D721Med (cell line): ENCODE results near the gene HECTD1.
"Not testable (repeated sequence)": the region's sequence is repeated elsewhere in the genome, so short reads cannot be mapped to it uniquely, and the experiment has no call there.

Experiments
- DNase-seq: peaks from one replicate; pipeline ENCODE4 v3.0.0; 2011; ENCODE audit warnings: low spot score; ENCODE audit not compliant: insufficient read length
- FAIRE-seq: peaks from 2 replicates; lab custom pipeline; 2011; peaks lifted over from hg19 to GRCh38; lab: Jason Lieb, UNC
- TF ChIP-seq, protein P1 (sequence below): IDR thresholded peaks from 2 replicates; pipeline ENCODE4 v1.5.1; 2012; ENCODE audit warnings: mild to moderate bottlenecking, control low read depth; ENCODE audit not compliant: insufficient read depth; ENCODE audit errors: missing control alignments

Gene HECTD1

DNA sequence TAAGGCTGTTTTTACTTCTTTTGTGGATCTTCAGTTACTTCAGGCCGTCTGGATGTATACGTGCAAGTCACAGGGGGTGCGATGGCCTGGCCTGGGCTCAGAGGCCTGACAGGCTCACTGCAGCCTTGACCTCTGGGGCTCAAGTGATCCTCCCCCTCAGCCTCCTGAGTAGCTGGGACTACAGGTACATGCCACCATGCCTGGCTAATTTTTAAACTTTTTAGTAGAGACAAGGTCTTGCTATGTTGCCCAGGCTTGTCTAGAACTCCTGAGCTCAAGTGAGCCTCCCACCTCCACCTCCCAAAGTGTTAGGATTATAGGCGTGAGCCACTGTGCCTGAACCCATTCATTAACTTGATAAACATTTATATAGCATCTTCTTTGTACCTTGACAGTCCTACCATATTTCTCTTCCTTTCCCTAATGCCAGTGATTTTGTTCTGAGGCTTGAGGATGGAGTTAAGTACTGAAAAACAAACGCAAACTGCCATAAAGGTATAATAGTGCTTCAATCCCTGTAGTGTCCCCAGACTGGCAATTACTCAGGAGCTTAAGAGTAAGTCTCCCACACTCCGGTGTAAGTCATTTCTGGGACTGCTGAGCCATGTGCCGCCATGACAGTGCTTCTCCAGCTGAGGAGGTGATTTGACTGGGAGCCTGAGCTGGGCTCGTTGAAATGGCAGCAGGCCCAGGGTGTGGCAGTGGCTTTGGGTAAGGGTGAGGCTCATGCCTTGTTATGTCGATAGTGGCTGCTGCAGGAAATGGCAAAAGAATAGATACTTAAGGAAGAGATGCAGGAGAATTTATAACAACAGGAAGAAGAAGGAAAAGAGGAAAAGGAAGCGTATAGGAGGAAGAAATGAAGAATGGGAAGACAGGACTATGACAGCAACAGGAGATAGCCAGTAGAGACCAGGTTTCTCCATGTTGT is 43.7 kb upstream of the HECTD1 start:
- TF ChIP-seq, protein P1, sequence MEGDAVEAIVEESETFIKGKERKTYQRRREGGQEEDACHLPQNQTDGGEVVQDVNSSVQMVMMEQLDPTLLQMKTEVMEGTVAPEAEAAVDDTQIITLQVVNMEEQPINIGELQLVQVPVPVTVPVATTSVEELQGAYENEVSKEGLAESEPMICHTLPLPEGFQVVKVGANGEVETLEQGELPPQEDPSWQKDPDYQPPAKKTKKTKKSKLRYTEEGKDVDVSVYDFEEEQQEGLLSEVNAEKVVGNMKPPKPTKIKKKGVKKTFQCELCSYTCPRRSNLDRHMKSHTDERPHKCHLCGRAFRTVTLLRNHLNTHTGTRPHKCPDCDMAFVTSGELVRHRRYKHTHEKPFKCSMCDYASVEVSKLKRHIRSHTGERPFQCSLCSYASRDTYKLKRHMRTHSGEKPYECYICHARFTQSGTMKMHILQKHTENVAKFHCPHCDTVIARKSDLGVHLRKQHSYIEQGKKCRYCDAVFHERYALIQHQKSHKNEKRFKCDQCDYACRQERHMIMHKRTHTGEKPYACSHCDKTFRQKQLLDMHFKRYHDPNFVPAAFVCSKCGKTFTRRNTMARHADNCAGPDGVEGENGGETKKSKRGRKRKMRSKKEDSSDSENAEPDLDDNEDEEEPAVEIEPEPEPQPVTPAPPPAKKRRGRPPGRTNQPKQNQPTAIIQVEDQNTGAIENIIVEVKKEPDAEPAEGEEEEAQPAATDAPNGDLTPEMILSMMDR: no peak
- DNase-seq: no peak
- no peak for FAIRE-seq

DNA sequence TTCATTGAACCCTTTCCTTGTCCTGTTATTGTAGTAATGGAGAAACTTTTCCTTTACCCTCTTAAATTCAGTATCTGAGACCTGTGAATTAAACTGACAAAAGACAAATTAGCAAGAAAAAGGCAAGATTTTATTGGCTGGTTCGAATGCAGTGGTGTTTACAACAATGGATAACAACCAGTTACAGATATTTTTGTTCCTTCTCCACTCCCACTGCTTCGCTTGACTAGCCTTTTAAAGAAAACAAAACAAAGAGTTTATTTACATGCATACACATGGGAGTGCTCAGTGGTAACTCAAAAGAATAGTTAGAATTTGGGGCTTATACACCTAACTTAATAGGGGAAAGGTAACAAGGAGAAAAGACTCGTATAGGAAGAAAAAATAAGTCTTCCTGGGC is 37.0 kb upstream of the HECTD1 start:
- FAIRE-seq (no peak), DNase-seq (no peak)
- TF ChIP-seq, protein P1: no peak

DNA sequence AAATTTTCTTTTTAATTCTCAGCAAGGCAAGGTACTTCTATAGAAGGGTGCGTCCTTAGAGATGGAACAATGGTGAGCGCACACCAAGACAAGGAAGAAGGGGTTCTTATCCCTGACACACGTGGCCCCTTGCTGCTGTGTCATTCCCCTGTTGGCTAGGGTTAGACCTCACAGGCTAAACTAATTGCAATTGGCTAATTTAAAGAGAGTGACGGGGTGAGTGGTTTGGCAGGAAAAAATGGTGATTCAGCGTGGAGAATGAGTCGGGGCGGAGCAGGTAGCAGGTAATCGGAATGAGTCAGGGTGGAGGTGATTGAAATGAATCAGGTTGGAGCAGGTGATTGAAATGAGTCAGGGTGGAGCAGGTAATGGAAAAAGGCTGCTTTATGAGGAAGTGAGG is 36.3 kb upstream of the HECTD1 start:
- FAIRE-seq: no peak
- TF ChIP-seq, protein P1: no peak
- DNase-seq: no peak

DNA sequence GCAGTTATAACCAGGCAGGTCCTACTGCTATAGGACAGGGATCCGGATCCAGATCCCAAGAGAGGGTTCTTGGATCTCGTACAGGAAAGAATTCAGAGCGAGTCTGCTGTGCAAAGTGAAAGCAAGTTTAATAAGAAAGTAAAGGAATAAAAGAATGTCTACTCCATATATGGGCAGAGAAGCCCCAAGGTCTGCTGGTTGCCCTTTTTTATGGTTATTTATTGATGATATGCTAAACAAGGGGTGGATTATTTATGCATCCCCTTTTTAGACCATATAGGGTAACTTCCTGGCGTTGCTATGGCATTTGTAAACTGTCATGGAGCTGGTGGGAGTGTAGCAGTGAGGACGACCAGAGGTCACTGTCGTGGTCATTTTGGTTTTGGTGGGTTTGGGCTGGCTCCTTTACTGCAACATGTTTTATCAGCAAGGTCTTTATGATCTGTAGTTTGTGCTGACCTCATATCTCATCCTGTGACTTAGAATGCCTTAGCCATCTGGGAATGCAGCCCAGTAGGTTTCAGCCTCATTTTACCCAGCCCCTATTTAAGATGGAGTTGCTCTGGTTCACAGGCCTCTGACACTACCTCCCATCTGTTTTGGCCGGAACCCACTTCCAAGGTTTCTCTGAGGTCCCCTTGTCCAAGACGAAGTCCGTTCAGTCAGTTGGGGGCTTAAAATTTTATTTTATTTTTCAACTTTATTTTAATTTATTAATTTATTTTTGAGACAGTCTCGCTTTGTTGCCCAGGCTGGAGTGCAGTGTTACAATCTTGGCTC is 34.8 kb upstream of the HECTD1 start:
- FAIRE-seq, DNase-seq: not testable (repeated sequence)

DNA sequence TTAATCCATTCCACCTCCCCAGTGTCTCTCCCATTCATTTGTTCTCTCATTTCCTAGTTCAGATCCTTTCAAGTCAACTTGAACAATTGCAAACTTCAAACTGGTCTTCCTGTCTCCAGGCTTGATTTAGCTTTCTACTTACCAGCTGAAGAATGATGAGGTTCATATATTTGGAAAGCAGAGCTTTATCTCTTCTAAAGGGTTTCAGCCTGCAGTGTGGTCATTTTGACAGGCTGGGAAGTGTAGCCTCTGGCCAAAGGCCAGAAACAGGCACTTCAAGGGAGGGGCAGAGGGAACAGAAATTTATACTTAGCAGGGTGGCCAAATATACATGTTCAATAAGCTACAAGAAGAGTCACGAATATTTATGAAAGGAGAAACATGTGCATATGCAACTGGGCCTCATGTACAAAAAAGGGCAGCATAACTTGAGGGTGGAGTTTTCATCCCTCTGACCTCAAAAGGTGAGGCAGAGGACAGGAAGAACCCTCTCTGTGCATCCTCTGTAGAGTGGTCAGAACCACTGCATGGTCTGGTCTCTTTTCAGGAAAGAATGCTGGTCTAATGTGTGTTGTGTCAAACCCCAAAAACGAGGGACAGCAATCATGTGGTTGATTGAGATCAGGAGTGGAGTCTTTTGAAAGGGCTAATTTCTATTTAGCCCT is 34.0 kb upstream of the HECTD1 start:
- TF ChIP-seq, protein P1: no peak
- FAIRE-seq: no peak
- DNase-seq: no peak

DNA sequence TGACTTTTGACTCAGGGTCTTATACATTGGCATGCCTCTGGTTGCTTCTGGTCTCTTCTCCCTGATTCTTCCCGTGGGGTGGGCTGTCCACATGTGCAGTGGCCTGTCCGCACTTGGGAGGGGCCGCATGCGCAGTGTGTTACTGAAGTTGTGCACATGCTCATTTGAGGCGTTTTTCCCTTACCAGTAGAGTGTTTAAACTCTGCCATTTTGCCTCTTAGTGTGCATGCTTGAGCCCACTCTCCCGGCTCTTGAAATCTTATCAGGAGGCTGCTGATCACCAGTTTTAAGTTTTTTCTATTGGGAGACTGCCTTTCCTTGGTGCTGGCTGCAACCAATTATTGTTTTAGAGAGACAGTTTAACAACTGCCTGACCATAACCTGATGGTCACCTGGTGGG is 32.1 kb upstream of the HECTD1 start:
- FAIRE-seq: no peak
- TF ChIP-seq, protein P1: no peak
- no peak for DNase-seq

DNA sequence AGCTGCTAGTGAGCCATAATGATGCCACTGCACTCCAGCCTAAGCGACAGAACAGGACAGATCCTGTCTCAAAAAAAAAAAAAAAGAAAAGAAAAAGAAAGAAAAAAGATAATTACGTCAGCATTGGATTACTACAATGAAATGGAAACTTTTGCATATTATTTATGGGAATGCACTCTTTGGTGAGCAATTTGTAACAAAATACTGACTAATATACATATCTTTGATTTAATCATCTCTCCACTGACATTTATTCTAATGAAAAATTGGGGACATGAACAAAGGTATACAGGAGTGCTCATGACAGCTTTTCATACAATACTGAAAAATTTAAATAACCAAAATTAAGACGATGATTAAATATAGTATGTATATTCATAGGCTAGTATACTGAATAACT is 27.9 kb upstream of the HECTD1 start:
- FAIRE-seq (no peak), DNase-seq (no peak)
- TF ChIP-seq, protein P1: no peak
